Lower lobe of right lung (tissue), 2 donors: ENCODE results near the gene SFI1. TPM values are rescaled to one million over a fixed set of nuclear protein-coding genes. Genes with fewer than 3 reads are reported as not detected.
"Not testable (repeated sequence)": the region's sequence is repeated elsewhere in the genome, so short reads cannot be mapped to it uniquely, and the experiment has no call there.

Experiments
- ATAC-seq, 2 donors: fragments of 200-7000 bp; cut with Tn5 transposase; one replicate each; pipeline ENCODE4 v1.9.1; 2020 to 2022; ENCODE audit warnings: mild to moderate bottlenecking in 2 of 2, moderate library complexity in 2 of 2
- DNase-seq: peaks from one replicate; pipeline ENCODE4 v3.0.0-alpha.2; 2020
- H3K27ac ChIP-seq: fragments of 200-600 bp; one replicate; pipeline ENCODE4 v1.8.0; 2022
- H3K27me3 ChIP-seq: fragments of 200-600 bp; one replicate; pipeline ENCODE4 v1.8.0; 2022; ENCODE audit warnings: low read depth
- H3K36me3 ChIP-seq: fragments of 200-600 bp; one replicate; pipeline ENCODE4 v1.8.0; 2022; ENCODE audit warnings: mild to moderate bottlenecking
- H3K4me1 ChIP-seq: fragments of 200-600 bp; one replicate; pipeline ENCODE4 v1.8.0; 2022
- H3K4me3 ChIP-seq: fragments of 200-600 bp; one replicate; pipeline ENCODE4 v1.8.0; 2022; ENCODE audit warnings: mild to moderate bottlenecking
- H3K9me3 ChIP-seq: fragments of 200-600 bp; one replicate; pipeline ENCODE4 v1.8.0; 2022
- CTCF ChIP-seq: fragments of 200-600 bp; IDR thresholded peaks from one replicate; pipeline ENCODE4 v1.8.0; 2022; ENCODE audit warnings: antibody characterized with exemption, mild to moderate bottlenecking
- intact Hi-C: fragments of 100-400 bp; cut with DNase I; formaldehyde crosslinking; loops from one replicate; pipeline ENCODE4 v1.11.0; 2022
- total RNA-seq: library from RNA; stranded (reverse); fragmentation: NEBNext Ultra II Directional; extraction: Animal tissue kit (Norgen Biotek cat#: 25700); gene quantifications from one replicate; pipeline ENCODE4 v1.2.1, GENCODE V29; 2021
- donor health status: DM: no; HTN: yes; CAD: no; lungs with severe emphysema.

The SFI1 gene
- total RNA-seq, 1 donor from 2014 or later: 37.5 TPM

- Histone ChIP-seq H3K27me3 (no peaks in the 10 kb centered on the region), H3K36me3 (no peaks in the 10 kb centered on the region), H3K9me3 (peaks cover 7% of the 10 kb centered on the region), H3K4me1 (peaks cover 3% of the 10 kb centered on the region), H3K27ac (no peak overlapping the region), H3K4me3 (no peak overlapping the region)
- intact Hi-C loops: no loop called here
- DNase-seq: no peak
- no peak for TF ChIP-seq CTCF
- no peak for ATAC-seq
These were observed 7.9 kb downstream of the SFI1 start for GRCh38 chr22:31504282-31504681.

GRCh38 chr22:31507517-31507916 is 11.2 kb downstream of the SFI1 start:
- DNase-seq, H3K9me3 ChIP-seq, H3K27ac ChIP-seq, intact Hi-C loops, H3K4me1 ChIP-seq, H3K27me3 ChIP-seq, H3K36me3 ChIP-seq, H3K4me3 ChIP-seq, ATAC-seq: not testable (repeated sequence)

- intact Hi-C loops: no loop called here
- TF ChIP-seq CTCF: no peak
- Histone ChIP-seq H3K27me3 (no peaks in the 10 kb centered on the region), H3K36me3 (peaks cover 9% of the 10 kb centered on the region), H3K27ac (no peak overlapping the region), H3K4me1 (no peaks in the 10 kb centered on the region), H3K4me3 (no peak overlapping the region), H3K9me3 (peaks cover 7% of the 10 kb centered on the region)
- DNase-seq (no peak), ATAC-seq (no peak)
These were observed 12.2 kb downstream of the SFI1 start for GRCh38 chr22:31508536-31508935.

GRCh38 chr22:31509061-31509762 is 12.9 kb downstream of the SFI1 start:
- no peak for TF ChIP-seq CTCF
- ATAC-seq (no peak), DNase-seq (no peak)
- H3K27ac ChIP-seq: no peak overlapping the region
- H3K36me3 ChIP-seq: peaks cover 9% of the 10 kb centered on the region
- peaks cover 7% of the 10 kb centered on the region for H3K9me3 ChIP-seq
- intact Hi-C loops: no loop called here
- no peaks in the 10 kb centered on the region for H3K27me3 ChIP-seq
- no peaks in the 10 kb centered on the region for H3K4me1 ChIP-seq
- H3K4me3 ChIP-seq: no peak overlapping the region

- Histone ChIP-seq H3K9me3 (no peaks in the 10 kb centered on the region), H3K27ac (no peak overlapping the region), H3K27me3 (no peaks in the 10 kb centered on the region), H3K36me3 (peaks cover 6% of the 10 kb centered on the region), H3K4me3 (no peak overlapping the region), H3K4me1 (no peaks in the 10 kb centered on the region)
- no peak for TF ChIP-seq CTCF
- intact Hi-C loops: no loop called here
- no peak for DNase-seq
- ATAC-seq: no peak
These were observed 23.7 kb downstream of the SFI1 start for GRCh38 chr22:31520051-31520450.

- H3K4me1 ChIP-seq, H3K27ac ChIP-seq, intact Hi-C loops, DNase-seq, H3K36me3 ChIP-seq, H3K27me3 ChIP-seq, H3K4me3 ChIP-seq, ATAC-seq, H3K9me3 ChIP-seq: not testable (repeated sequence)
These were observed 27.8 kb downstream of the SFI1 start for GRCh38 chr22:31524132-31524531.
